Testis (tissue), 5 donors: ENCODE results near the gene ERRFI1. TPM values are rescaled to one million over a fixed set of nuclear protein-coding genes. Genes with fewer than 3 reads are reported as not detected.
A peak's percentile ranks its signal among the peaks of the same experiment; 100 is the strongest.
"Not testable (repeated sequence)": the region's sequence is repeated elsewhere in the genome, so short reads cannot be mapped to it uniquely, and the experiment has no call there.

Source experiments
- DNase-seq: peaks from one replicate; pipeline ENCODE4 v3.0.0-alpha.2; 2019
- H3K27ac ChIP-seq, 2 donors: fragments of 200-600 bp; sonication (generic); one replicate each; pipeline ENCODE4 v1.5.1; 2019
- H3K27me3 ChIP-seq: fragments of 200-600 bp; sonication (generic); one replicate; pipeline ENCODE4 v1.5.1; 2019
- H3K36me3 ChIP-seq: fragments of 200-600 bp; sonication (generic); one replicate; pipeline ENCODE4 v1.5.1; 2017; ENCODE audit warnings: low read depth; ENCODE audit errors: missing control alignments
- H3K4me1 ChIP-seq: fragments of 200-600 bp; sonication (generic); one replicate; pipeline ENCODE4 v1.5.1; 2019
- H3K4me3 ChIP-seq, 2 donors: fragments of 200-600 bp; sonication (generic); one replicate each; pipeline ENCODE4 v1.5.1; 2017 to 2019
- H3K9me3 ChIP-seq: fragments of 200-600 bp; sonication (generic); one replicate; pipeline ENCODE4 v1.5.1; 2017
- CTCF ChIP-seq, 3 experiments: fragments of 450-650 bp in 2 of 3; fragments of 200-600 bp in 1 of 3; sonication (generic) in 1 of 3; IDR thresholded peaks; one replicate each; pipeline ENCODE4 v1.5.1; 2016 to 2019; ENCODE audit warnings: antibody characterized with exemption in 3 of 3, mild to moderate bottlenecking in 2 of 3, moderate library complexity in 1 of 3
- POLR2A ChIP-seq: fragments of 450-650 bp; IDR thresholded peaks from one replicate; pipeline ENCODE4 v1.6.1; 2017; ENCODE audit warnings: antibody characterized with exemption, mild to moderate bottlenecking, moderate library complexity
- WGBS, 2 donors: methylation state at CpG; one replicate each; pipeline ENCODE4 v1.1.5; 2018; 5-methylcytosine and 5-hydroxymethylcytosine counted together
- intact Hi-C: fragments of 100-400 bp; cut with DNase I; formaldehyde crosslinking; loops from one replicate; pipeline ENCODE4 v1.15.1; 2023; ENCODE audit warnings: low total_unique reads
- long read RNA-seq, 2 donors: transcript quantifications; one replicate each; lab custom pipeline, GENCODE V29; 2026
- polyA plus RNA-seq: library from polyadenylated mRNA; stranded (reverse); fragments of 350-450 nt; fragmentation: Illumina TruSeq; extraction: RNeasy Lipid Tissue Mini Kit (QIAGEN cat#74804); gene quantifications from one replicate; pipeline ENCODE4 v1.2.3, GENCODE V29; 2014; ENCODE audit warnings: low read depth, low replicate concordance; ENCODE audit not compliant: insufficient read depth
- total RNA-seq, 2 donors: library from RNA; depleted of rRNA; stranded (reverse); fragments of >200 nt; gene quantifications; one replicate each; pipeline ENCODE4 v1.2.3, GENCODE V29; 2016

Gene ERRFI1
- total RNA-seq = 10 to 100 TPM; 43.3 to 47.9 TPM
- polyA plus RNA-seq = 27.3 TPM
- long read RNA-seq, donor 1, partial matches to known transcripts = 0 of 4 reads
- long read RNA-seq, donor 1, other reads (novel, unspliced or antisense) = 0 of 4 reads
- long read RNA-seq, donor 2, partial matches to known transcripts = 0 of 2 reads
- long read RNA-seq, donor 2, other reads (novel, unspliced or antisense) = 0 of 2 reads

- Histone ChIP-seq H3K27me3 (no peaks in the 10 kb centered on the region), H3K27ac (peak within 1 kb of the TSS; percentile 89 to 91), H3K4me1 (peaks cover 29% of the 10 kb centered on the region), H3K4me3 (peak within 1 kb of the TSS; percentile 85 to 91), H3K9me3 (no peaks in the 10 kb centered on the region), H3K36me3 (no peaks in the 10 kb centered on the region)
- intact Hi-C loops = loop anchor here (10.0 kb wide), 1 partner anchor 288 kb away; the partner anchor contains the start of gene SLC45A1
- TF ChIP-seq POLR2A = peak; percentile 99
- TF ChIP-seq CTCF (IDR thresholded peaks at IDR 0.05) = no peak
- peak; percentile 95 for DNase-seq
- 9 to 14% methylated on average over 29 to 54 of the region's 98 CpGs for WGBS, 2 donors
Measured at GRCh38 chr1:8026153-8026975, at the start of gene ERRFI1. ERRFI1 (minus strand) TSS chr1:8026309; CDS start chr1:8015619, 10,690 bp downstream.

GRCh38 chr1:8075511-8076051 lies 49.5 kb upstream of the ERRFI1 start:
- Histone ChIP-seq H3K27ac (no peak overlapping the region), H3K4me1 (peaks cover 24% of the 10 kb centered on the region), H3K4me3 (no peak overlapping the region), H3K27me3 (no peaks in the 10 kb centered on the region), H3K9me3 (no peaks in the 10 kb centered on the region), H3K36me3 (no peaks in the 10 kb centered on the region)
- TF ChIP-seq CTCF (IDR thresholded peaks at IDR 0.05) (no peak), POLR2A (no peak)
- no peak for DNase-seq
- 86 to 93% methylated on average over 10 of the region's 10 CpGs for WGBS, 2 donors
- intact Hi-C loops = no loop called here

- intact Hi-C loops = no loop called here
- WGBS, 2 donors = 37 to 49% methylated on average over 7 of the region's 7 CpGs
Measured at GRCh38 chr1:8073112-8073855, 47.2 kb upstream of the ERRFI1 start.

GRCh38 chr1:8070381-8070811 lies 44.3 kb upstream of the ERRFI1 start:
- peak overlapping the region in 1 of 2 donors; percentile 73 for H3K27ac ChIP-seq
- H3K27me3 ChIP-seq = no peaks in the 10 kb centered on the region
- 38 to 49% methylated on average over 10 of the region's 10 CpGs for WGBS, 2 donors
- no peak for DNase-seq
- H3K9me3 ChIP-seq = no peaks in the 10 kb centered on the region
- peaks cover 8% of the 10 kb centered on the region for H3K4me1 ChIP-seq
- intact Hi-C loops = no loop called here
- H3K4me3 ChIP-seq = no peak overlapping the region
- H3K36me3 ChIP-seq = no peaks in the 10 kb centered on the region
- TF ChIP-seq POLR2A = no peak
- no peak for TF ChIP-seq CTCF (IDR thresholded peaks at IDR 0.05)

More at GRCh38 chr1:8073112-8073855, 47.2 kb upstream of the ERRFI1 start:
- H3K36me3 ChIP-seq = no peaks in the 10 kb centered on the region
- H3K27ac ChIP-seq = peak overlapping the region in 1 of 2 donors; percentile 41
- H3K4me3 ChIP-seq = no peak overlapping the region
- no peaks in the 10 kb centered on the region for H3K9me3 ChIP-seq
- H3K27me3 ChIP-seq = no peaks in the 10 kb centered on the region
- TF ChIP-seq CTCF (IDR thresholded peaks at IDR 0.05) (no peak), POLR2A (no peak)
- DNase-seq = peak; percentile 30
- H3K4me1 ChIP-seq = peaks cover 23% of the 10 kb centered on the region

- H3K27me3 ChIP-seq, intact Hi-C loops, H3K9me3 ChIP-seq, H3K36me3 ChIP-seq, H3K4me3 ChIP-seq, H3K4me1 ChIP-seq, DNase-seq: not testable (repeated sequence)
- WGBS, 2 donors = 89 to 90% methylated on average over 8 of the region's 8 CpGs
- peak overlapping the region in 1 of 2 donors; percentile 73 for H3K27ac ChIP-seq
Measured at GRCh38 chr1:8069614-8070320, 43.7 kb upstream of the ERRFI1 start.
